ENCODE measurements around the gene SVIL. TPM values are rescaled to one million over a fixed set of nuclear protein-coding genes. Genes with fewer than 3 reads are reported as not detected.
"Not testable (repeated sequence)": the region's sequence is repeated elsewhere in the genome, so short reads cannot be mapped to it uniquely, and the experiment has no call there.

SVIL gene
- total RNA-seq, 2 experiments from 2014 or later = 11.2 to 13.0 TPM

- H3K36me3 Mint-ChIP-seq (ENCODE audit: low read depth); H3K4me3 Mint-ChIP-seq; H3K27ac Mint-ChIP-seq; H3K27me3 Mint-ChIP-seq (ENCODE audit: low read depth); H3K9me3 Mint-ChIP-seq (ENCODE audit: insufficient read depth); ATAC-seq; POLR2A ChIA-PET; H3K4me1 Mint-ChIP-seq (ENCODE audit: low read depth); DNase-seq: not testable (repeated sequence)
- CTCF ChIA-PET = interaction anchor here (1.1 to 4.3 kb wide), 6 partner anchors 9 to 123 kb away, joined by 3 to 53 read pairs (median 5); no protein-coding TSS in a partner anchor
Measured at GRCh38 chr10:29515104-29515503, 119.7 kb downstream of the SVIL start.

DNA sequence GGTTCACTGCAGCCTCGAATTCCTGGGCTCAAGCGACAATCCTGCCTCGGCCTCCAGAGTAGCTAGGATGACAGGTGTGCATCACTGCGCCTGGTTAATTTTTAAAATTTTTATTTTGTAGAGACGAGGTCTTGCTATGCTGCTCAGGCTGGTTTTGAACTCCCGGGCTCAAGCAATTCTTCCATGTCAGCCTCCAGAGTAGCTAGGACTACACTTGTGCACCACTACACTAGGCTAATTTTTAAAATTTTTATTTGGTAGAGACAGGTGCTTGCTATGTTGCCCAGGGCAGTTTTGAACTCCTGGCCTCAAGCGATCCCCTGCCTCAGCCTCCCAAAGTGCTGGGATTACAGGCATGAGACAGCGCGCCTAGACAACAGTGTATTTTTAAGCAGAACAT lies 120.5 kb downstream of the SVIL start:
- ChIA-PET CTCF (interaction anchor here (0.9 to 4.3 kb wide), 9 partner anchors 9 to 221 kb away, joined by 3 to 53 read pairs (median 6); no protein-coding TSS in a partner anchor), POLR2A (no interaction called here)
- no peak for DNase-seq
- Mint-ChIP-seq H3K27me3 (ENCODE audit: low read depth) (no peaks in the 10 kb centered on the region), H3K4me1 (ENCODE audit: low read depth) (peaks cover under 1% of the 10 kb centered on the region), H3K36me3 (ENCODE audit: low read depth) (no peaks in the 10 kb centered on the region), H3K4me3 (no peak overlapping the region), H3K27ac (no peak overlapping the region), H3K9me3 (ENCODE audit: insufficient read depth) (no peaks in the 10 kb centered on the region)
- no peak for ATAC-seq

DNA sequence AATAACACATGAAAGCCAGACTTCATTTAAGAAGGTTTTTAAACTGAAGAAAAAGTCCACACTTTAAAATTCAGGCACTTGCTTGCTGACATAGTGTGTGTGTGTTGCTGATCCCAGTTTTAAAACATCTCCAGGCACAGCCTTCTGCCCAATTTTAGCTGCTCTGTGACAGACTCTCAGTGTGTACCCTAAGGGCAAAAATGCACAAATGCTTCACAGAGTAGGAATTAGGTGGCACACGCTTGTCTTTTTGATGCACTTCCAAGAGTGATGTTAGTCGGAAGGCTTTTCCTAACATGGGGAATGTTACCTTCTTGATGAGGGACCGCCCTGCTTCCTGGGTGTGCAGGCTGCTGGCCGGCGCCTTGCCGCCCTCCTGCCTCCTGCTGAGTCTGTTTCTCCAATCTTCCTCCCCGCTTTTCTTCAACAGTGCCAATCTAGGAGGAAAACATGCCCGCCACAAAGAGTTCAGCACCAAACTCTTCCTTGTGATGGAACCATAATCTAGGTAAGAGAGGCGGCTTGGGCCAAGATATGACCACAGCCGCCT lies 122.3 kb downstream of the SVIL start:
- DNase-seq = no peak
- no peaks in the 10 kb centered on the region for H3K9me3 Mint-ChIP-seq (ENCODE audit: insufficient read depth)
- no peaks in the 10 kb centered on the region for H3K36me3 Mint-ChIP-seq (ENCODE audit: low read depth)
- H3K4me3 Mint-ChIP-seq = no peak overlapping the region
- CTCF ChIA-PET = interaction anchor here (0.6 to 4.3 kb wide), 16 partner anchors 9 to 1158 kb away, joined by 3 to 53 read pairs (median 5); no protein-coding TSS in a partner anchor
- H3K27me3 Mint-ChIP-seq (ENCODE audit: low read depth) = no peaks in the 10 kb centered on the region
- H3K4me1 Mint-ChIP-seq (ENCODE audit: low read depth) = peaks cover 5% of the 10 kb centered on the region
- H3K27ac Mint-ChIP-seq = no peak overlapping the region
- no peak for ATAC-seq
- POLR2A ChIA-PET = no interaction called here

DNA sequence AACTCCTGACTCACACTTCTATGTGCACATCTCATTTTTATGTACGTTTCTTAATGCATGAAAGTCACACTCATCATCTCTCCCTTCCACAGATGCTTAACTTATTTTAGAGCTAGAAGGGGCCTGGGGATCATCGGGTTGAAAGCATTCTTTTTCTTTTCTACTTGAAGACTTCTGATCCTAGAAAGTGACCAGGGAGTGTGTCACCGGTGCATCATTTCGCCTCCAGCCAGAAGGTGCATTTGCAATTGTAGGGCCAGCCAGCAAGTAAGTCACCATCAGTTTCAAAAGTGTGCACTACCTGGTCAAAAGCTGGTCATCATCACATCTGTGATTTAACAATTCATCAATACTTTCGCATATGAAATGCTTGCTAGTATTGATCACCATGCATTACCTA lies 123.0 kb downstream of the SVIL start:
- DNase-seq; H3K27ac Mint-ChIP-seq; H3K9me3 Mint-ChIP-seq (ENCODE audit: insufficient read depth); H3K27me3 Mint-ChIP-seq (ENCODE audit: low read depth); ATAC-seq; H3K4me3 Mint-ChIP-seq; H3K36me3 Mint-ChIP-seq (ENCODE audit: low read depth); H3K4me1 Mint-ChIP-seq (ENCODE audit: low read depth); POLR2A ChIA-PET: not testable (repeated sequence)
- CTCF ChIA-PET = interaction anchor here (0.6 to 4.3 kb wide), 3 partner anchors 9 to 1159 kb away, joined by 3 to 53 read pairs (median 4); no protein-coding TSS in a partner anchor

DNA sequence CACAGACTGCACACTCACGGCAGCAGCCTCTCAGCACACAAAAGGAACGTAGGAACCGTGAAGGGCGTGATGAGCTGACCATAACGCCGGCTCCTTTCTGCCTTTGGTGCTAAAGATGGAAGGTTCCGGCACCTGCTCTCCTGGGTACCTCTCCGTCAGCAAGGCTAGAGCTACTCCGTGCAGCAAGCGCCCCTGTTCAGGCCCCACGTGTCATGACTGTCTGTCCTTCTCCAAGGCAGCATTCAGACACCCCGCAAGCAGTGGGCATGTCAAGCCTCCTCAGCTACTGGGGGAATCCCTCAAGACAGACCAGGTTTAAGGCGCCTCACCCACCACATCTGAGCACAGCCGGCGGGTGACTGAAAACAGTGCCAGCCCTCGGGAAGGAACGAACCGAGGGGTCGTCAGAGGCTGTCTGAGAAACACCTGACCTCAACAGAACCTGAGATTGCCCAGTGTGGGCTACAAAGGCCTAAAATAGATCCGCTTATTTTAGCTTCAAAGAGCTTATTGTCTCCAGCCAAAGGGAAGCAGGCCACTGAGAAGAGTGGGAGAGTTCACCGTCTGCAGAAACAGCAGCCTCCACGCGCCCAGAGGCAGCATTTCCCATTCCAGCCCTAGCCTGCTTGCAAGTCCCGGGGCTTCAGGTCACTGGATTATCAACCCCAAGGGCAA lies 124.2 kb downstream of the SVIL start:
- ATAC-seq; H3K4me3 Mint-ChIP-seq; POLR2A ChIA-PET; H3K27ac Mint-ChIP-seq; H3K27me3 Mint-ChIP-seq (ENCODE audit: low read depth); H3K9me3 Mint-ChIP-seq (ENCODE audit: insufficient read depth); H3K36me3 Mint-ChIP-seq (ENCODE audit: low read depth); H3K4me1 Mint-ChIP-seq (ENCODE audit: low read depth); DNase-seq: not testable (repeated sequence)
- CTCF ChIA-PET = interaction anchor here (1.2 to 2.1 kb wide), 2 partner anchors 12 to 14 kb away, joined by 3 to 21 read pairs; no protein-coding TSS in a partner anchor

GRCh38 chr10:29508554-29509244 lies 126.1 kb downstream of the SVIL start:
- no peaks in the 10 kb centered on the region for H3K9me3 Mint-ChIP-seq (ENCODE audit: insufficient read depth)
- ATAC-seq (no peak), DNase-seq (no peak)
- peaks cover 5% of the 10 kb centered on the region for H3K4me1 Mint-ChIP-seq (ENCODE audit: low read depth)
- H3K36me3 Mint-ChIP-seq (ENCODE audit: low read depth) = no peaks in the 10 kb centered on the region
- ChIA-PET CTCF (interaction anchor here (1.0 to 2.1 kb wide), 2 partner anchors 9 to 12 kb away, joined by 4 to 21 read pairs; no protein-coding TSS in a partner anchor), POLR2A (no interaction called here)
- no peak overlapping the region for H3K27ac Mint-ChIP-seq
- no peak overlapping the region for H3K4me3 Mint-ChIP-seq
- H3K27me3 Mint-ChIP-seq (ENCODE audit: low read depth) = no peaks in the 10 kb centered on the region

DNA sequence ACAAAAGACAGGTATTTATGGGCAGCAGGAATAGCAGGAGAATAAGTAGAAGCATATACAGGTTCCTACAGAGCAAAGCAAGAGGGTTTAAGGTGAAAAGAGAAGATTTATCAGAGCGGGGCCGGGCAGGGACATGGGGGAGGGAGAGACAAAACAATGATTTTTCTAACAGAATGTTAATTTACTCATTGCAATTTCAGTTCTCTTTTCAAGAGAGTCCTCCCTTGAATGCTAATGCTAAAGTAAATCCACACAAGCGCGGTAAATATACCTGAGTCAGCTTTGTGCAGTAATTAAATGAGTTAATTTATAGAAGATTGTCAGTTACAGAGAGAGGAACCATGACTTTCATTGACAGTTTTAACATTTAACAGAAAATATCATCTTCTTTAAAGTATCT lies 127.0 kb downstream of the SVIL start:
- H3K9me3 Mint-ChIP-seq (ENCODE audit: insufficient read depth); H3K36me3 Mint-ChIP-seq (ENCODE audit: low read depth); H3K27me3 Mint-ChIP-seq (ENCODE audit: low read depth); ATAC-seq; CTCF ChIA-PET; H3K4me1 Mint-ChIP-seq (ENCODE audit: low read depth); POLR2A ChIA-PET; DNase-seq; H3K27ac Mint-ChIP-seq; H3K4me3 Mint-ChIP-seq: not testable (repeated sequence)

GRCh38 chr10:29506324-29506921 lies 128.3 kb downstream of the SVIL start:
- H3K27ac Mint-ChIP-seq; H3K36me3 Mint-ChIP-seq (ENCODE audit: low read depth); CTCF ChIA-PET; POLR2A ChIA-PET; DNase-seq; H3K27me3 Mint-ChIP-seq (ENCODE audit: low read depth); H3K4me1 Mint-ChIP-seq (ENCODE audit: low read depth); H3K4me3 Mint-ChIP-seq; H3K9me3 Mint-ChIP-seq (ENCODE audit: insufficient read depth); ATAC-seq: not testable (repeated sequence)

DNA sequence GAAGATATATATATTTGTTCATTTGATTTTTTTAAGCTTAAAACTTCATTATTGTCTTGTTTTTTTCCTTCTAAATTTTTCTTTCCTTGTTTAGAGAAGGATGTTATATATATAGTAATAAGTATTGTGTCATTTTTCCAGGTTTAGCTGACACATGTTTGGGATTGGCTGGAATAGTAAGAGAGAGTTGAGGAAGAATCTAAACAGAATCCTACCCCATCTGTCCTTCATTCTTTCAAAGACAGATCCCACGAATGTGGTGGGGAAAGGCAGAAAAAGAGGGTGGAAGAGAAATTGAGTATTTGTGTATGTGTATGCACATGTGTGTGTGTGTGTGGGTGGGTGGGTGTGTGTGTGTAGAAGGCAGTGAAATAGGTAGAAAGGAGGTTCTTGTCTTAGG lies 132.4 kb downstream of the SVIL start:
- H3K27ac Mint-ChIP-seq = no peak overlapping the region
- H3K9me3 Mint-ChIP-seq (ENCODE audit: insufficient read depth) = no peaks in the 10 kb centered on the region
- H3K27me3 Mint-ChIP-seq (ENCODE audit: low read depth) = no peaks in the 10 kb centered on the region
- no peak for DNase-seq
- ChIA-PET CTCF (interaction anchor here (0.9 to 2.2 kb wide), 7 partner anchors 10 to 119 kb away, joined by 3 to 7 read pairs (median 4); no protein-coding TSS in a partner anchor), POLR2A (no interaction called here)
- no peak overlapping the region for H3K4me3 Mint-ChIP-seq
- H3K4me1 Mint-ChIP-seq (ENCODE audit: low read depth) = no peaks in the 10 kb centered on the region
- no peaks in the 10 kb centered on the region for H3K36me3 Mint-ChIP-seq (ENCODE audit: low read depth)
- no peak for ATAC-seq

- Mint-ChIP-seq H3K4me3 (no peak overlapping the region), H3K9me3 (ENCODE audit: insufficient read depth) (no peaks in the 10 kb centered on the region), H3K27me3 (ENCODE audit: low read depth) (no peaks in the 10 kb centered on the region), H3K36me3 (ENCODE audit: low read depth) (no peaks in the 10 kb centered on the region), H3K27ac (no peak overlapping the region), H3K4me1 (ENCODE audit: low read depth) (no peaks in the 10 kb centered on the region)
- no peak for DNase-seq
- no peak for ATAC-seq
- POLR2A ChIA-PET = no interaction called here
- CTCF ChIA-PET = interaction anchor here (1.1 to 1.8 kb wide), 2 partner anchors 13 to 53 kb away, joined by 4 to 6 read pairs; no protein-coding TSS in a partner anchor
Measured at GRCh38 chr10:29501692-29502091, 133.1 kb downstream of the SVIL start.

- ChIA-PET POLR2A (no interaction called here), CTCF (no interaction called here)
- Mint-ChIP-seq H3K27ac (no peak overlapping the region), H3K36me3 (ENCODE audit: low read depth) (no peaks in the 10 kb centered on the region), H3K9me3 (ENCODE audit: insufficient read depth) (no peaks in the 10 kb centered on the region), H3K27me3 (ENCODE audit: low read depth) (no peaks in the 10 kb centered on the region), H3K4me3 (no peak overlapping the region), H3K4me1 (ENCODE audit: low read depth) (no peaks in the 10 kb centered on the region)
- DNase-seq (no peak), ATAC-seq (no peak)
Measured at GRCh38 chr10:29499993-29500537, 134.7 kb downstream of the SVIL start.
